Loucy (cell line): Measurements from ENCODE around the gene COL4A3.

Experiments used
- H2AFZ ChIP-seq: fragments of 200-600 bp; sonication (generic); 2 replicates; pipeline ENCODE4 v1.6.0; 2016; ENCODE audit warnings: antibody characterized with exemption, mild to moderate bottlenecking, low read length, moderate library complexity
- H3F3A ChIP-seq: fragments of 200-600 bp; 2 replicates; pipeline ENCODE4 v1.6.0; 2016; ENCODE audit warnings: antibody characterized with exemption, low read depth, mild to moderate bottlenecking
- H3K27me3 ChIP-seq: fragments of 200-600 bp; sonication (generic); 2 replicates; pipeline ENCODE4 v1.6.1; 2014; ENCODE audit warnings: low read length, mild to moderate bottlenecking; ENCODE audit not compliant: insufficient read depth, poor library complexity, severe bottlenecking
- H3K36me3 ChIP-seq: fragments of 200-600 bp; sonication (generic); 2 replicates; pipeline ENCODE4 v1.6.1; 2016; ENCODE audit warnings: low read length; ENCODE audit not compliant: insufficient read depth
- H3K4me1 ChIP-seq: fragments of 200-600 bp; sonication (generic); 2 replicates; pipeline ENCODE4 v1.5.1; 2014; ENCODE audit warnings: low read length, mild to moderate bottlenecking; ENCODE audit not compliant: insufficient read depth, poor library complexity, severe bottlenecking
- H3K4me2 ChIP-seq: fragments of 200-600 bp; sonication (generic); 2 replicates; pipeline ENCODE4 v1.6.0; 2014; ENCODE audit warnings: antibody characterized with exemption, low read length, low read depth, mild to moderate bottlenecking; ENCODE audit not compliant: poor library complexity, severe bottlenecking
- H3K4me3 ChIP-seq: fragments of 200-600 bp; sonication (generic); 2 replicates; pipeline ENCODE4 v1.5.1; 2014; ENCODE audit warnings: low read length, mild to moderate bottlenecking, mixed read lengths; ENCODE audit not compliant: poor library complexity, severe bottlenecking
- H3K79me2 ChIP-seq: fragments of 200-600 bp; sonication (generic); 2 replicates; pipeline ENCODE4 v1.6.1; 2014; ENCODE audit warnings: low read length; ENCODE audit not compliant: insufficient read depth
- H3K9ac ChIP-seq: fragments of 200-600 bp; sonication (generic); 2 replicates; pipeline ENCODE4 v1.6.0; 2014; ENCODE audit warnings: mild to moderate bottlenecking, low read depth, low read length, moderate library complexity; ENCODE audit not compliant: poor library complexity, severe bottlenecking
- H3K9me2 ChIP-seq: fragments of 200-600 bp; sonication (generic); replicated peaks from 2 replicates; pipeline ENCODE4 v1.6.1; 2016; ENCODE audit warnings: low read depth, low read length, mixed read lengths
- H3K9me3 ChIP-seq: fragments of 200-600 bp; sonication (generic); 2 replicates; pipeline ENCODE4 v1.6.1; 2014; ENCODE audit warnings: mild to moderate bottlenecking, antibody characterized with exemption, low read length, low read depth; ENCODE audit not compliant: insufficient read depth
- H4K20me1 ChIP-seq: fragments of 200-600 bp; sonication (generic); 2 replicates; pipeline ENCODE4 v1.6.0; 2014; ENCODE audit warnings: antibody characterized with exemption, low read length, mild to moderate bottlenecking; ENCODE audit not compliant: insufficient read depth, poor library complexity, severe bottlenecking
- EZH2phosphoT487 ChIP-seq: fragments of 200-600 bp; IDR thresholded peaks from 2 replicates; pipeline ENCODE4 v1.6.1; 2018; ENCODE audit warnings: antibody characterized with exemption, mild to moderate bottlenecking, moderate library complexity, borderline replicate concordance
- TF ChIP-seq, protein P1 (sequence below): fragments of 200-600 bp; sonication (generic); conservative IDR thresholded peaks from 2 replicates; pipeline ENCODE4 v1.5.1; 2014; ENCODE audit warnings: mild to moderate bottlenecking, antibody characterized with exemption, low read length

The COL4A3 gene

GRCh38 chr2:227154986-227155774 is 9.2 kb upstream of the COL4A3 start:
- Histone ChIP-seq H4K20me1 (no peaks in the 10 kb centered on the region), H3K27me3 (no peaks in the 10 kb centered on the region), H3K9me3 (no peaks in the 10 kb centered on the region), H3K4me1 (no peaks in the 10 kb centered on the region), H3K9me2 (no peaks in the 10 kb centered on the region), H3K4me3 (no peak overlapping the region), H3F3A (no peaks in the 10 kb centered on the region), H3K79me2 (no peaks in the 10 kb centered on the region), H2AFZ (no peak overlapping the region), H3K36me3 (no peaks in the 10 kb centered on the region), H3K9ac (no peak overlapping the region), H3K4me2 (no peak overlapping the region)
- no peak for TF ChIP-seq EZH2phosphoT487
- TF ChIP-seq, protein P1, sequence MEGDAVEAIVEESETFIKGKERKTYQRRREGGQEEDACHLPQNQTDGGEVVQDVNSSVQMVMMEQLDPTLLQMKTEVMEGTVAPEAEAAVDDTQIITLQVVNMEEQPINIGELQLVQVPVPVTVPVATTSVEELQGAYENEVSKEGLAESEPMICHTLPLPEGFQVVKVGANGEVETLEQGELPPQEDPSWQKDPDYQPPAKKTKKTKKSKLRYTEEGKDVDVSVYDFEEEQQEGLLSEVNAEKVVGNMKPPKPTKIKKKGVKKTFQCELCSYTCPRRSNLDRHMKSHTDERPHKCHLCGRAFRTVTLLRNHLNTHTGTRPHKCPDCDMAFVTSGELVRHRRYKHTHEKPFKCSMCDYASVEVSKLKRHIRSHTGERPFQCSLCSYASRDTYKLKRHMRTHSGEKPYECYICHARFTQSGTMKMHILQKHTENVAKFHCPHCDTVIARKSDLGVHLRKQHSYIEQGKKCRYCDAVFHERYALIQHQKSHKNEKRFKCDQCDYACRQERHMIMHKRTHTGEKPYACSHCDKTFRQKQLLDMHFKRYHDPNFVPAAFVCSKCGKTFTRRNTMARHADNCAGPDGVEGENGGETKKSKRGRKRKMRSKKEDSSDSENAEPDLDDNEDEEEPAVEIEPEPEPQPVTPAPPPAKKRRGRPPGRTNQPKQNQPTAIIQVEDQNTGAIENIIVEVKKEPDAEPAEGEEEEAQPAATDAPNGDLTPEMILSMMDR = no peak

- Histone ChIP-seq H3K36me3 (no peaks in the 10 kb centered on the region), H3K4me2 (no peak overlapping the region), H3K27me3 (no peaks in the 10 kb centered on the region), H3F3A (no peaks in the 10 kb centered on the region), H3K9me2 (no peaks in the 10 kb centered on the region), H3K4me3 (no peak overlapping the region), H3K9ac (no peak overlapping the region), H4K20me1 (no peaks in the 10 kb centered on the region), H2AFZ (no peak overlapping the region), H3K4me1 (no peaks in the 10 kb centered on the region), H3K9me3 (no peaks in the 10 kb centered on the region), H3K79me2 (no peaks in the 10 kb centered on the region)
- TF ChIP-seq EZH2phosphoT487 = no peak
- TF ChIP-seq, protein P1 = no peak
Observed at GRCh38 chr2:227160164-227160563, 4.3 kb upstream of the COL4A3 start.

GRCh38 chr2:227161947-227162346 is 2.5 kb upstream of the COL4A3 start:
- H3K4me2 ChIP-seq = no peak overlapping the region
- H3K4me3 ChIP-seq = no peak overlapping the region
- no peak overlapping the region for H3K9ac ChIP-seq
- no peaks in the 10 kb centered on the region for H3K36me3 ChIP-seq
- H3K79me2 ChIP-seq = no peaks in the 10 kb centered on the region
- H3K27me3 ChIP-seq = no peaks in the 10 kb centered on the region
- no peaks in the 10 kb centered on the region for H3K9me2 ChIP-seq
- TF ChIP-seq, protein P1 = no peak
- no peak for TF ChIP-seq EZH2phosphoT487
- no peak overlapping the region for H2AFZ ChIP-seq
- H4K20me1 ChIP-seq = no peaks in the 10 kb centered on the region
- no peaks in the 10 kb centered on the region for H3K9me3 ChIP-seq
- no peaks in the 10 kb centered on the region for H3F3A ChIP-seq
- H3K4me1 ChIP-seq = no peaks in the 10 kb centered on the region
